Measurements from ENCODE around the gene KYNU.
"Not testable (repeated sequence)": the region's sequence is repeated elsewhere in the genome, so short reads cannot be mapped to it uniquely, and the experiment has no call there.

KYNU gene

DNA sequence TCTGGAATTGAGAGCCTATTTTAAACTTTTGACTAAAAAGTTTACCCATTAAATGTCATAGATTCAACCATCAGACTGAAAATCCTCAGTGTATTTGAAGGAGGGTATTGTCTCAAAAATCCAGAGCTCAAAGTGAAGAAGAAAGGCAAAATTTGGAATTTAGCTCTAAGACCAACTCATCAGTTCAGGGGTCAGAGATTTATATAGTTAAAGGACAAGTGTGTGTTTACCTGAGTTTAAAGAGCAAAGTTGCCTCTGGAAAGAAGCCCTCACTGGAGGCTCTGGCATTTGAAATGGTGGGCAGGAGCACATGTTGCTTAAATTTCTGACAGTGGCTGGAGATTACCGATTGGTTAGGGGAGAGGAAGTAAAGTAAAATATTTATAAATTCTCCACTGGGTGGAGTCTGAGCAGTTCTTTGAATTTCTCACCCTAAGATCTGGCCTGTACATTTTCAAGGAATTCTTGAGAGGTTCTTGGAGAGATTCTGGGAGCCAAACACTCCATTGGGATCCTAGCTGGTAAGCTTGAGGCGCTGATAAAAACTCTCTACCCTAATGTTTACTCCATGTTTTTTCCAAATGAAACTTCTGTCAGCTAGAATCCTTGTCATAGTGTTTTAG, at the start of gene KYNU:
KYNU (plus strand) TSS at position 449 of the 623 bp plus-strand sequence. CDS start 7,704 bp downstream, outside the sequence.
- FAIRE-seq, result no peak

- FAIRE-seq, result no peak
These were observed 43.4 kb upstream of the KYNU start for GRCh38 chr2:142834021-142834420.

- no peak for FAIRE-seq
These were observed 37.0 kb upstream of the KYNU start for GRCh38 chr2:142840436-142840835.

DNA sequence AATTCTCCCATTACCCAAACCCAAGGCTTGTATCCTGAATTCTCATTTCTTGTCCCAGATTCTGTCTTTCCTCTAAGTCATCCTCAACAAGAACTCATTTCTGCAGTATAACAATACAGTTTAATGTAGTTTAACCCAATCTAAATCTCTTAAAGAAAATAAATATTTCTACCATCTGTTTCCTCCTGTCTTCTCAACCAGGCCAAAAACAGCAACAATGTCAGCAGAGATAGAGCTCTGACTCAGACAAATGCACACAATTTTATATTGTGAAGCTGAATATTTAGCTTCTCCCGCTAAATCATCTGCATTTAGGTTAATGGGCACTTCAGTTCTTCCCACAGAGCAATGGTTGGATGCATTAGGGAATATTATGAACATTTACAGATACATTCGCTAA, 35.7 kb upstream of the KYNU start:
- FAIRE-seq, result no peak

GRCh38 chr2:142842369-142842768, 35.1 kb upstream of the KYNU start:
- FAIRE-seq, result no peak

GRCh38 chr2:142843731-142844130, 33.7 kb upstream of the KYNU start:
- no peak for FAIRE-seq

DNA sequence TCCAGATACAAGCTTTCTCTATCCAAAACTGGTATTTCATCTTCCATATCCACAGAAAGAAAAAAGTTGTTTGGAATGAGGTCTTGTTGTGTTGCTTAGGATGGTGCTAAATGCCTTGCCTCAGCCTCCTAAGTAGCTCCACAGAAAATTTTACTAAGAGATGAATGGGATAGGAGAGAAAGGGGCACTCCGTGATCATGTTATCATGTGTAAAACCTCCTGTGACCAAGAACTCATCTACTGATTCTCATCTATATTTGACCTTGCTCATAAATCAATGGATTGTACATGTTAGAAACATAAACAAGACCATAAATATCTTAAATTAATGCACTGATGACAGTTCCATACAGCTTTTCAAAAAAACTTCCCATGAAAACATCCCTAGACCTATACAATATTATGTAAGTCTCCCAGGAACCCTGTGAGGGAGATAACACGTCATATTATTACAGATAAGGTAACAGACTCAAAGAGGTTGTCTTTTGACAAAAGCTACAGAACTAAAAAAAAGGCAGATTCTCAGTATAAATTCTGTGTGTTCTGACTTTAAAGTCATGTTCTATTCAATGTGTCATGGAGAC, 29.3 kb upstream of the KYNU start:
- no peak for FAIRE-seq

DNA sequence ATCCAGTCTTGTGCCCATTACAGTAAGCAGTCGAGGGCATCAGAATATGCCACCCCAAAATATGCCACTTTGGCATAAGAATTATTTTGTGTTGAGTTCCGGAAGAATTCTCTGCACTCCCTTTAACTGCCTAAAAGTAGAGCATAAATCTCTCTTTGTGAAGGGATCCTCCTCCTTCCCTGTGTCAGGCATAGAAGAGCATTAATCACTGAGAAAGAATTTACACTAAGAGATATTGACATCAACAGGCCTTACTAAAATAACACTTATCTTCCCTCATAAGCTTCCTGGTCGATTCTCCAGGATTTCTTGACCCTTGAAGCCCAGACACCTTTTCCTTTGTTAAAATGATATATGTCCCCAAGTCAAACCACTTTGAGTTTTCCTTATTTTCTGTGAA, 27.6 kb upstream of the KYNU start:
- no peak for FAIRE-seq

DNA sequence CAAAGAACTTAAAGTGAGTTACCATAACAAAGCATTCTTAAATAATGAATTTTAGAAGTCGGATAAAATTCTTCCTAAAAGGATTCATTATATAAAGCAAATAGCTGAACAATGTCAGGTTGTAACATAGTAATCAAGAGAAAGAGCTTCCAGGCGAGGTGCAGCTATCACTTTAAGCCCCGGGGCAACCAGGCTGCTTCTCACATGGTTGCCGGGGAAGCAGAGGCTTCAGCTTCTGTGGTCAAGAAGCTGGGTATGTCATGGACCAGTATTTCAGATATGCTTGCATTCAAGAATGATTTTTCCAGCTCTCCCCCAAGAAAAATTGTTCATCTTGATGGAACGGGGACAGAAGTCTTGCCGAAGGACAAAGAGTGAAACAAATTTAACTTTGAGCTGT, 23.6 kb upstream of the KYNU start:
- no peak for FAIRE-seq

GRCh38 chr2:142857256-142858164, 20.0 kb upstream of the KYNU start:
- no peak for FAIRE-seq

- no peak for FAIRE-seq
These were observed 18.5 kb upstream of the KYNU start for GRCh38 chr2:142858961-142859360.

DNA sequence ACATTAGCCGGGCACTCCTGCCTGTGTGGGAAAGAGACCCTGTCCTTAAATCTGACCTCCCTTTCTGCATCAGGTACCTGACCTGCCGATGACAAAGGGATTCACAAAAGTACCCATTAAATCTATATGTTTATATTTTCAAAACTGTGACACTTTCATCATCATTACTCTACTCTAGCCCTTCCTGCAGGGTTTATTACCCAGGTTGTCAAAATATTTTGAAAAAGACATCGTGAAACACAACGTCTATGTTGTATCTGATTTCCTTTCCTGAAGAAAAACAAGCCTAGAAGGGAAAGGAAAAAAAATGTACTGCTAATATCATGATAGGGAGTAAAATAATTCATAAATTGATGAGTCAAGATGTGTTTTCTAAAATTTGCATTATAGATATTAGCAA, 15.2 kb upstream of the KYNU start:
- no peak for FAIRE-seq

- FAIRE-seq, result no peak
These were observed 14.6 kb upstream of the KYNU start for GRCh38 chr2:142862847-142863246.

- FAIRE-seq, result no peak
These were observed 13.9 kb upstream of the KYNU start for GRCh38 chr2:142863485-142863961.

DNA sequence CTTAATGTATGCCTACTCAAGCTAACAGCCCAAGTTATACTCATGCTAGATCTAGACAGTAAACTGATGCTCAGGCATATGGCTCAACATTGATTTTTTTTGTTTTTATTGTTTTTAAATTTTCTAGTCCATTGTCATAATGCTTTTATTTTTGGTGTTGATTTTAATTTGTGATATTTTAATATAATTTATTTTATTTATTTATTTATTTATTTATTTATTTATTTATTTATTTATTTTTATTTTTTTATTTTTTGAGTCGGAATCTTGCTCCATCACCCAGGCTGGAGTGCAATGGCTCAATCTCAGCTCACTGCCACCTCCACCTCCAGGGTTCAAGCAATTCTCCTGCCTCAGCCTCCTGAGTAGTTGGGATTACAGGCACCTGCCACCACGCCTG, 12.9 kb upstream of the KYNU start:
- not testable (repeated sequence) for FAIRE-seq

DNA sequence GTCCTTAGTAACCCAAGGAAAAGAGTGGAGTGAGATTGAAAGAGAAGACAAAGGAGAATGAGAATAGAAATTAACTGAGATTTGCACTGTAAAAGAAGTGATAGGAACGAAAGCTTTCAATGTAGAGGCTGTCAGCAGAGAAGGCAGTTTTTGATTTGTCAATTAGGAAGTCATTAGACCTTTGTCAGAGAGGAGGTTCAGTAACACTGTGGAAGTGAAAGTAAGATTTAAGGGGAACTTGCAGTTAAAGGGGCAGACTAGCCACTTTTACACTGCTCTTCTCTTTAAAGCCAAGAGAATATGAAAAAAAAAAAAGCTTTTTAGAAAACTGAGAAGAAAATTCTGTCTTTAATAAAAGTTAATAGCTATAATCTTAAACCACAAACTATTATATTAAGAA, 11.5 kb upstream of the KYNU start:
- no peak for FAIRE-seq

- no peak for FAIRE-seq
These were observed 11.0 kb upstream of the KYNU start for GRCh38 chr2:142866426-142866825.

DNA sequence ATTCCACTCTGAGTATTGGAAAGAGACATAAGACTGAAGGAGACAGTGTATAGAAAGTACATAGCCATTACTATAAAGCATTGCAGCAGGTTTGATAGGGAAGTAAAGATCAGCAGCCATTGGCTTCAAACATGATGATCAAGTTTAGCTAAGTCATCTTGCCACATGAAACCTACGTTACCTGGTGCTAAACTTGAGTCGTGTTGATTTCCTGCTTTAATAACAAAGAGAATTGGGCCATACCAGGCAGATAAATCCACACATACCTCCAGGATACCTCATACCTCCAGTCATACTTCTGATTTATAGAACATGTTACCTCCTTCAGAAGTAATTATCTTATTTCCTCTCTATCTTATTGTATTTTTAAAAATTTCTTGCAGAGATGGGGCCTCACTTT, 10.3 kb upstream of the KYNU start:
- FAIRE-seq, result no peak

DNA sequence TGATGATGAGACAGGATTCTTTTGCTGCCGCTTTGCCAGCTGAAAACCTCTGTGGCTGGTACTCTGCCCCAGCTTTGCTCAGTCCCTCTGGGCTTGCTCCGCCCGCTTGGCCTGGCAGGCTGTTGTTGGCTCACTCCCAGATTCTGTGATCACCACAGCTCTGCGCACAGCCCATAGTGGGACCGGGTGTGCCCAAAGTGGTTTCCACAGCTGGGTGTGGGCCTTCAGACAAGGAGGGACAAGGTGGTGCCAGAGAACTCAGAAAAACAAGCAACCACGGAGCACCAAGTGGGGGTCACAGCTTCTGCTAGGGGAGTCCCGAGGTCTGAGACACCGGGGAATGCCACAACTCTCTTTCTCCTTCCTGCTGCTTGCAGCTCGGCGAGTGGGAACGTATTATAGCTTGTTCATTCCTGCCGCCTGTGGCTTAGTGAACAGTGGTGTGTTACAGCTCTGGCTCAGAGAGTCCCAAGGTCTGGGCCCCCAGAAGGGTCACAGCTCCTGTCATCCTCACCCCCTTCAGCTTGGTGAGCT, 9.2 kb upstream of the KYNU start:
- FAIRE-seq, result no peak

GRCh38 chr2:142869065-142869460, 8.4 kb upstream of the KYNU start:
- not testable (repeated sequence) for FAIRE-seq

DNA sequence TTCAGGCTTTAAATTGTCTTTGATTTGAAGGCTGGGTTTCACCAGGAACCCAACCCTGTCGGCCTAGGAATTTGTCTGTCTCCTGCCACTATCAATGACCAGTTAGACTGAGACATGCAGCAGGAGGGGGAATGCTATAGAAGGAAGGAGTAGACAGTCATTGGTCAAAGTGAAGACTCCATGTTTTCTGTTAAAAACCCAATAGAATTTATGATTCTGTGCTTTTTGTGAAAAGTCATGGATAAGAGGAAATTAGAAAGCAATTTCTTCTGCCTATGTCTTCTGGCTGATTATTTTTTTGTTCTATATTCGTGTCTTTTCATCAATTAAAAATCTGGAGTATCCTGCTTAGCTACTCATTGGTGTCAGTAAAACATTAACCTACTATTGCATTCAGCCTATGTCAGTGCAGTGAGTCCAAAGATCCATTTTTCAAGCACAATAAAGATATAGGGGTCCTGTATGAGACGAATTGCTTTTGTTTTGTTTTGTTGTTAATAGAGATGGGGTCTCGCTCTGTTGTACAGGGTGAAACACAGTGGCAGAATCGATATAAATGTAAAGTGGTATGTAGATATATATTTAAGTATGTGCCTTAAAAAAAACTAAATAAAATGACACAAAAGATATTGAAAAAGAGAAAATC, 7.9 kb upstream of the KYNU start:
- no peak for FAIRE-seq

DNA sequence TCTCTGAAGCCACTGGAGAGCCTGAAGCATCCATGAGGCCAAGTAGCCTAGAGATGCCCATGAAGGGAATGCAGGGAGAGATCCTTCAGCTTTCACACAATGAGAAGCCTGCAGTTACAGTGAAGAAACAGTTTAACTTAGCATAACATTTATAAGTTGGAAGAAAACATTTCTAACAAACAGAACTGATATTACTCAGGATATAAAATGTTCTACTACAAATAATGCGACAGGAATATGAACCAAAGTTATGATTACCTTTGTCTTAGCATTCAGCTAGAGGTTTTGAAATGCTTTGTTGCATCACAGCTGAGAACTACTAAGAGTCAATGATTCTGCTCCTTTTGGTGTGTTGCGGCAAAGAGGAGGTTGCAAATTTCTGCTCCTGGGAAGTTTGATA, 6.9 kb upstream of the KYNU start:
- FAIRE-seq, result no peak

DNA sequence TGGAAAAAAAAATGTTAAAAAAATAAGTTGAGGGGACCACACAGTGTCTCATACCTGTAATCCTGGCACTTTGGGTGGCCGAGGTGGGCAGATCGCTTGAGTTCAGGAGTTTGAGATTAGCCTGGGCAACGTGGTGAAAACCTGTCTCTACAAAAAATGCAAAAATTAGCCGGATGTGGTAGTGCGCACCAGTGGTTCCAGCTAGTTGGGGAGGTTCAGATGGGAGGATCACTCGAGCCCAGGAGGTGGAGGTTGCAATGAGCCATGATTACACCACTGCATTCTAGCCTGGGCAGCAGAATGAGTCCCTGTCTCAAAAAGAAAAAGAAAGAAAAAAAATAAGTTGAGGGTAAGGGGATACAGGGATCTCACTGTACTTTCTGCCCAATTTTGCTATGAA, 6.1 kb upstream of the KYNU start:
- no peak for FAIRE-seq

Data from G401.6 (cell line).